HEK293 (cell line): ENCODE results near the gene UNC93B1.
A peak's percentile ranks its signal among the peaks of the same experiment; 100 is the strongest.

Experiments
- CTCF ChIA-PET: fragments of 350-600 bp; formaldehyde crosslinking; extraction: SDS; loops from one replicate; lab custom pipeline; 2021; ENCODE audit warnings: antibody characterized with exemption; lab: Yijun Ruan, JAX
- POLR2A ChIA-PET: fragments of 300-600 bp; formaldehyde crosslinking; extraction: SDS; loops from one replicate; lab custom pipeline; 2020; ENCODE audit warnings: antibody characterized with exemption, inconsistent platforms; lab: Yijun Ruan, JAX
- H3K27ac ChIP-seq: fragments of 200-500 bp; sonication (Bioruptor generic); 2 replicates; pipeline ENCODE4 v1.5.1; 2014; ENCODE audit warnings: low read depth, low read length, control low read depth, inconsistent platforms; ENCODE audit errors: extremely low read depth
- H3K36me3 ChIP-seq, 2 experiments: fragments of 200-500 bp in 1 of 2; sonication (Bioruptor generic) in 1 of 2; 1 replicate in 1 of 2; 2 replicates in 1 of 2; pipeline ENCODE4 v1.5.1; 2014 to 2017; ENCODE audit warnings: inconsistent platforms in 2 of 2, low read length in 2 of 2; ENCODE audit not compliant: control insufficient read depth in 2 of 2, insufficient read depth in 1 of 2
- H3K4me1 ChIP-seq: fragments of 200-500 bp; sonication (Bioruptor generic); 2 replicates; pipeline ENCODE4 v1.5.1; 2014; ENCODE audit warnings: mild to moderate bottlenecking, low read length, inconsistent platforms; ENCODE audit not compliant: control insufficient read depth, insufficient read depth
- H3K4me3 ChIP-seq: 2 replicates; pipeline ENCODE4 v1.5.1; 2011; ENCODE audit warnings: low read depth, mild to moderate bottlenecking, control low read depth, low read length, moderate library complexity
- H3K9me3 ChIP-seq: fragments of 200-500 bp; sonication (Bioruptor generic); 2 replicates; pipeline ENCODE4 v1.5.1; 2014; ENCODE audit warnings: low read depth, low read length, inconsistent platforms; ENCODE audit not compliant: control insufficient read depth, insufficient read depth
- GLIS1 ChIP-seq: fragments of 450-650 bp; formaldehyde crosslinking; IDR thresholded peaks from 2 replicates; pipeline ENCODE4 v1.5.1; 2016; ENCODE audit warnings: missing biosample characterization, missing genetic modification characterization
- KLF7 ChIP-seq: fragments of 450-650 bp; formaldehyde crosslinking; IDR thresholded peaks from 2 replicates; pipeline ENCODE4 v1.5.1; 2016; ENCODE audit warnings: missing biosample characterization, missing genetic modification characterization, borderline replicate concordance
- KLF9 ChIP-seq: fragments of 450-650 bp; formaldehyde crosslinking; IDR thresholded peaks from 2 replicates; pipeline ENCODE4 v1.5.1; 2016; ENCODE audit warnings: missing biosample characterization, missing genetic modification characterization, low read depth
- REST ChIP-seq: fragments of 450-650 bp; formaldehyde crosslinking; IDR thresholded peaks from 2 replicates; pipeline ENCODE4 v1.5.1; 2016; ENCODE audit warnings: missing biosample characterization, missing genetic modification characterization
- SALL2 ChIP-seq: fragments of 450-650 bp; formaldehyde crosslinking; IDR thresholded peaks from 2 replicates; pipeline ENCODE4 v1.5.0; 2017; ENCODE audit warnings: missing biosample characterization, mild to moderate bottlenecking, missing genetic modification characterization, borderline replicate concordance
- ZBTB8A ChIP-seq: fragments of 450-650 bp; formaldehyde crosslinking; IDR thresholded peaks from 2 replicates; pipeline ENCODE4 v1.5.1; 2016; ENCODE audit warnings: missing biosample characterization, missing genetic modification characterization
- ZNF174 ChIP-seq: fragments of 450-650 bp; formaldehyde crosslinking; IDR thresholded peaks from 2 replicates; pipeline ENCODE4 v1.5.0; 2017; ENCODE audit warnings: missing biosample characterization, mild to moderate bottlenecking, missing genetic modification characterization
- ZNF184 ChIP-seq: fragments of 450-650 bp; IDR thresholded peaks from 2 replicates; pipeline ENCODE4 v1.5.1; 2018; ENCODE audit warnings: missing biosample characterization, mild to moderate bottlenecking, missing genetic modification characterization
- ZNF404 ChIP-seq: fragments of 450-650 bp; formaldehyde crosslinking; IDR thresholded peaks from 2 replicates; pipeline ENCODE4 v1.5.1; 2017; ENCODE audit warnings: missing biosample characterization, missing genetic modification characterization
- ZNF623 ChIP-seq: fragments of 450-650 bp; formaldehyde crosslinking; IDR thresholded peaks from 2 replicates; pipeline ENCODE4 v1.5.1; 2016; ENCODE audit warnings: missing biosample characterization, missing genetic modification characterization
- ZNF791 ChIP-seq: fragments of 450-650 bp; formaldehyde crosslinking; IDR thresholded peaks from 2 replicates; pipeline ENCODE4 v1.5.1; 2016; ENCODE audit warnings: missing biosample characterization, missing genetic modification characterization
- ZNF830 ChIP-seq: fragments of 450-650 bp; IDR thresholded peaks from 2 replicates; pipeline ENCODE4 v1.5.0; 2018; ENCODE audit warnings: missing biosample characterization, missing genetic modification characterization, low read depth, mild to moderate bottlenecking, moderate library complexity
- ZSCAN23 ChIP-seq: fragments of 450-650 bp; formaldehyde crosslinking; IDR thresholded peaks from 2 replicates; pipeline ENCODE4 v1.5.1; 2016; ENCODE audit warnings: missing biosample characterization, missing genetic modification characterization
- ZSCAN30 ChIP-seq: fragments of 450-650 bp; IDR thresholded peaks from 2 replicates; pipeline ENCODE4 v1.5.1; 2018; ENCODE audit warnings: missing biosample characterization, mild to moderate bottlenecking, missing genetic modification characterization, moderate library complexity
- ZXDB ChIP-seq: fragments of 450-650 bp; formaldehyde crosslinking; IDR thresholded peaks from 2 replicates; pipeline ENCODE4 v1.5.1; 2016; ENCODE audit warnings: missing biosample characterization, missing genetic modification characterization

The UNC93B1 gene

GRCh38 chr11:68052137-68052873 lies 48.4 kb upstream of the UNC93B1 start:
- Histone ChIP-seq H3K36me3 (peaks cover 0 to 34% of the 10 kb centered on the region in 2 experiments; a peak in 1 of 3 replicates), H3K27ac (no peak overlapping the region), H3K4me1 (no peaks in the 10 kb centered on the region), H3K9me3 (no peaks in the 10 kb centered on the region), H3K4me3 (no peak overlapping the region)
- ChIA-PET POLR2A (interaction anchor here (0.7 to 0.9 kb wide), 2 partner anchors 9 to 12 kb away, joined by 3 to 4 read pairs; no protein-coding TSS in a partner anchor), CTCF (interaction anchor here (0.6 to 0.9 kb wide), 4 partner anchors 83 to 159 kb away, joined by 3 read pairs; no protein-coding TSS in a partner anchor)
- TF ChIP-seq ZNF404 (tag by site-specific recombination) (no peak), SALL2 (tag by site-specific recombination) (no peak), ZNF830 (tag by site-specific recombination) (no peak), ZSCAN30 (tag by site-specific recombination) (no peak), ZSCAN23 (tag by site-specific recombination) (no peak), ZBTB8A (tag by site-specific recombination) (no peak), KLF7 (tag by site-specific recombination) (no peak)
- TF ChIP-seq, all 188 proteins: peak for 0

- TF ChIP-seq ZNF623 (tag by site-specific recombination): no peak
- peak; percentile 13; the same call in 1 of the 2 replicates for TF ChIP-seq GLIS1
- no peak for TF ChIP-seq ZNF184 (tag by site-specific recombination)
- TF ChIP-seq ZSCAN30 (tag by site-specific recombination): no peak
- CTCF ChIA-PET: interaction anchor here (0.7 kb wide), 2 partner anchors 135 to 159 kb away, joined by 3 to 4 read pairs; no protein-coding TSS in a partner anchor
- H3K4me1 ChIP-seq: no peaks in the 10 kb centered on the region
- peaks cover 0 to 31% of the 10 kb centered on the region in 2 experiments; a peak in 1 of 3 replicates for H3K36me3 ChIP-seq
- H3K9me3 ChIP-seq: no peaks in the 10 kb centered on the region
- no peak overlapping the region for H3K27ac ChIP-seq
- POLR2A ChIA-PET: interaction anchor here (0.7 to 0.9 kb wide), 2 partner anchors 8 to 13 kb away, joined by 3 to 4 read pairs; no protein-coding TSS in a partner anchor
- no peak overlapping the region for H3K4me3 ChIP-seq
Measured at GRCh38 chr11:68051191-68052136, 47.6 kb upstream of the UNC93B1 start.

- ChIA-PET CTCF (no interaction called here), POLR2A (no interaction called here)
- TF ChIP-seq ZXDB: no peak
- TF ChIP-seq REST (tag by site-specific recombination): 0 out of 2 replicates have a peak, but pooled peaks have one; percentile 51
- no peak for TF ChIP-seq ZSCAN23 (tag by site-specific recombination)
- TF ChIP-seq ZNF174 (tag by site-specific recombination): no peak
- no peak for TF ChIP-seq ZNF791 (tag by site-specific recombination)
- TF ChIP-seq KLF9 (tag by site-specific recombination): peak; percentile 23; the same call in 1 of the 2 replicates
- no peaks in the 10 kb centered on the region for H3K4me1 ChIP-seq
- no peak overlapping the region for H3K27ac ChIP-seq
- H3K36me3 ChIP-seq: peaks cover 0 to 31% of the 10 kb centered on the region in 2 experiments; a peak in 1 of 3 replicates
- H3K9me3 ChIP-seq: no peaks in the 10 kb centered on the region
- no peak overlapping the region for H3K4me3 ChIP-seq
Measured at GRCh38 chr11:68050371-68050841, 46.5 kb upstream of the UNC93B1 start.
